LNCAP (cell line): ENCODE results near the gene MSI2.

Source experiments
- TF ChIP-seq, protein P1 (sequence below): fragments of 450-650 bp; IDR thresholded peaks from 2 replicates; pipeline ENCODE4 v1.5.1; 2017; ENCODE audit warnings: mild to moderate bottlenecking

Gene MSI2

DNA sequence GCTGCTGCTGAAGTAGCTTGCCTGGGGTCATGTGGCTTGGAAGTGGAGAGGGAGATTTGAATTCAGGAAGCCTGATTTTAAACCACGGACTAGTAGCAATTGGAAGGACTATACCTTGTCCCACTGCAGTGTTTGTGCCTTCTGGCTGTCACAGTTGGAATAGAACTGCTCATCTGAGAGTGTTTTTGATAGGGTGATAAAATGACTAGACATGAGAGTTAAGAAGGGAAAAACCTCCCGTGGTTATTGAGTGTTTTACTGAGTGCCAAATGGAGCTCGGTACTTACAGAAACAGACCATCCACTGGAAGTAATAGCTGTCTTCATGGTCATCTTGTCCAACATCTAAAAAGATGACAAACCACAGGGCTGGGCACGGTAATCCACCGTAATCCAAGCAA, 70.4 kb downstream of the MSI2 start:
- TF ChIP-seq, protein P1, sequence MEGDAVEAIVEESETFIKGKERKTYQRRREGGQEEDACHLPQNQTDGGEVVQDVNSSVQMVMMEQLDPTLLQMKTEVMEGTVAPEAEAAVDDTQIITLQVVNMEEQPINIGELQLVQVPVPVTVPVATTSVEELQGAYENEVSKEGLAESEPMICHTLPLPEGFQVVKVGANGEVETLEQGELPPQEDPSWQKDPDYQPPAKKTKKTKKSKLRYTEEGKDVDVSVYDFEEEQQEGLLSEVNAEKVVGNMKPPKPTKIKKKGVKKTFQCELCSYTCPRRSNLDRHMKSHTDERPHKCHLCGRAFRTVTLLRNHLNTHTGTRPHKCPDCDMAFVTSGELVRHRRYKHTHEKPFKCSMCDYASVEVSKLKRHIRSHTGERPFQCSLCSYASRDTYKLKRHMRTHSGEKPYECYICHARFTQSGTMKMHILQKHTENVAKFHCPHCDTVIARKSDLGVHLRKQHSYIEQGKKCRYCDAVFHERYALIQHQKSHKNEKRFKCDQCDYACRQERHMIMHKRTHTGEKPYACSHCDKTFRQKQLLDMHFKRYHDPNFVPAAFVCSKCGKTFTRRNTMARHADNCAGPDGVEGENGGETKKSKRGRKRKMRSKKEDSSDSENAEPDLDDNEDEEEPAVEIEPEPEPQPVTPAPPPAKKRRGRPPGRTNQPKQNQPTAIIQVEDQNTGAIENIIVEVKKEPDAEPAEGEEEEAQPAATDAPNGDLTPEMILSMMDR = no peak

DNA sequence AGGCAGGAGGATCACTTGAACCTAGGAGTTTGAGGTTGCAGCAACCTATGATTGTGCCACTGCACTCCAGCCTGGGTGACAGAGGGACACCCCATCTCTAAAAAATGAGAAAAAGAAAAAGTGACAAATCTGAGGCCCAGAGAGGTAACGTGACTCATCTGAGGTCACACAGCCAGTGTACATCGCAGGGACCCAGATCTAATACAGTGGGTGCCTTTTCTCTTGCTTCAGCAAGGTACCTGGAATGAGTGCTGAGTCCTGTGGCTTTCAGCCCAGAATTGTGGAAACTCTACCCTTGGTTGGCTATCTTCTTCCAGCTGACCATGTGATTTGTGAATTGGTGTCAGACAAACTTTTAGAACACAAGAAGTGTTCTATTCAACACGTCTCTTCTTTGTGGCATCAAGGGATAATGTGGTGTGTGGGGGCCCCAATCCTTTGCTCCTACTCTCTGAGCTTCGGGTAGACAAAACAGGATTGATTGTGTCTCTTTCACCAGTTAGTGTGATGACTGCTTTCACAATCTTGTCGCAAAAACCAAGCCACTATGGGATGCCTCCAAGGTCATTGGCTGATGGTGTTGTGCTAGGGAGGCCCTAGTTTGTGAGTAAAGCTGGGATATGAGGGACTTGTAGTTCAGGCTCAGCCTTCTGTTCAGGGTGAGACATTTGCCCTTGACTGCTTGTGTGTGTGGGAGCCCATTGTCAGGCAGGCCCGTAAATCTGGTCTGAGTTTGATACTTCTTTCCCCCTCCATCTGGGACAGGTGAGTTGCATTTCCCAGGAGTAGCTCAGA, 71.0 kb downstream of the MSI2 start:
- TF ChIP-seq, protein P1 = no peak

DNA sequence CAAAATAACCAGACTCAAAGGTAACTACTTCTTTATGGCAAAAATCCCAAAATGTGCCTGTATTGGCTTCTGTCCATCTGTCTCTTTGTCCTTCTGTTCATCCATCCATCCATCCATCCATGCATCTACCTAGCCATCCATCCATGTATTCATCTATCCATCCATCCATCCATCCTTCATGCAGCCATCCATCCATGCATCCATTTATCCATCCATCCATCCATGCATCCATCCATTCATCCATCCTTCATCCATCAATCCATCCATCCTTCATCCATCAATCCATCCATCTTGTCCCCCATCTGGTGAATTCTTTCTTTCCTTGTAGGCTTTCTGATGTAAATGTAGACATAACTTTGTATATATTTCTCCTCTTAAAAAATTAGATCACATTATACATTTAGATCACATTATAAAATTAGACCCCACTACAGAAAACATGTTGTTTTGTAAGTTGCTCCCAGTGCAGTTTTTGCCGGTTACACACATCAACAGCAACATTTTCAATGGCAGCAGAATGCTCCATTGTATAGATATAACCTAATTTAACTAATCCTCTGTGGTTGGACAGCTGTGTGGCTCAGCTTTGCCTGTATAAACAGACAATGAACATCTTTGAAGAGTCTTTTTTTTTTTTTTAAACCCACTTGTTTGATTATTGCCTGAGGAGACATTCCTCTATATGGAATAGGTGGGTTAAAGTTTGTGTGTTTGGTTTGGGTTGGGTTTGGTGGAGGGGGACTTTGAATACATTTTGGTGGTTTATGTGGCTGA, 72.0 kb downstream of the MSI2 start:
- TF ChIP-seq, protein P1 = no peak

GRCh38 chr17:57329380-57330214, 73.3 kb downstream of the MSI2 start:
- TF ChIP-seq, protein P1 = no peak

- TF ChIP-seq, protein P1 = no peak
Measured at GRCh38 chr17:57330587-57330986, 74.3 kb downstream of the MSI2 start.

DNA sequence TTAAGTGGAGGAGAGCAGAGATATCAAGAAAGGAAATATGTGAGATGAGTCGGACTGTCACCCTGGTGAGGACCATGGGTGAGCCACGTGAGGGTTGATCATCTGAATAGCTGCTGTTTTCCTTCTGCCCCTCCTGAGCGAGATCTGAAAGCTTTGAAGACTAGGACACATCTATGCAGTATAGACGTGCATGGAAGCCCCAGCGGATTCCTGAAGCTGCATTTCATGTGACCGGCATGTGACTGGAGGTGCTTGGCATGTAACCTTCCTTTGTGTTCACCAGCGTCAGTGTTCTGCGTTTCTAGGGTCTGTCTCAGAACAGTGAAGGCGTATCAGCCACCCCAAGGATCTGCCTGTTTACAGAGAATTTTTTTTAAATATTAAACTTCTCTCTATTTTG, 75.1 kb downstream of the MSI2 start:
- TF ChIP-seq, protein P1 = no peak

DNA sequence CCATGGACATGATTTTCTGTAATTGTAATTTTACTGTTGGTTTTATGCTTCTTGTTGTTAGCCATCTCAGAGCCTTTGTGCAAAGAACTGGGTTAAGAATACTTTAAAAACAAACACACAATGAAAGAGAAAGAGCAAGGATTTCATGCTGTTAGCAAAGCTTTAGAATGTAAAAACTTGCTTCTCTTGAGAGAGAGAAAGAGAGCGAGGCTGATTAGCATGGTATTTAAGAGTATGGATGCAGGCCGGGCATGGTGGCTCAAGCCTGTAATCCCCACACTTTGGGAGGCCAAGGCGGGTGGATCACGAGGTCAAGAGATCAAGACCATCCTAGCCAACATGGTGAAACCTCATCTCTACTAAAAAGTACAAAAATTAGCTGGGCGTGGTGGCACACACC, 76.2 kb downstream of the MSI2 start:
- TF ChIP-seq, protein P1 = no peak
